K562 (cell line): ENCODE measurements around the gene RNF4. TPM values are rescaled to one million over a fixed set of nuclear protein-coding genes. Genes with fewer than 3 reads are reported as not detected.

Source experiments
- CAMTA2 ChIP-seq: fragments of 250-450 bp; sonication (Bioruptor Pico); conservative IDR thresholded peaks from 2 replicates; pipeline ENCODE4 v1.5.1; 2022
- DPF2 ChIP-seq: fragments of 450-650 bp; IDR thresholded peaks from 2 replicates; pipeline ENCODE4 v1.6.1; 2016
- E2F5 ChIP-seq: sonication (generic); formaldehyde crosslinking; IDR thresholded peaks from 2 replicates; pipeline ENCODE4 v1.8.0; 2022; ENCODE audit warnings: mild to moderate bottlenecking, missing genetic modification reagents
- HMBOX1 ChIP-seq: sonication (generic); IDR thresholded peaks from 2 replicates; pipeline ENCODE4 v1.6.1; 2016
- KDM4B ChIP-seq, 2 experiments: fragments of 450-650 bp in 1 of 2; sonication (generic) in 1 of 2; IDR thresholded peaks; 2 replicates each; pipeline ENCODE4 v1.6.1; 2016 to 2017; ENCODE audit warnings: borderline replicate concordance in 2 of 2, antibody characterized with exemption in 1 of 2, low read depth in 1 of 2, mild to moderate bottlenecking in 1 of 2
- LCOR ChIP-seq: sonication (generic); formaldehyde crosslinking; IDR thresholded peaks from 2 replicates; pipeline ENCODE4 v1.8.0; 2022; ENCODE audit warnings: mild to moderate bottlenecking, missing genetic modification reagents
- MTA1 ChIP-seq: fragments of 450-650 bp; IDR thresholded peaks from 2 replicates; pipeline ENCODE4 v1.6.1; 2017; ENCODE audit warnings: borderline replicate concordance
- MTA2 ChIP-seq: fragments of 450-650 bp; IDR thresholded peaks from 2 replicates; pipeline ENCODE4 v1.6.1; 2016; ENCODE audit warnings: low read depth
- NR1H2 ChIP-seq: sonication (generic); formaldehyde crosslinking; IDR thresholded peaks from 2 replicates; pipeline ENCODE4 v1.4.0; 2020; ENCODE audit warnings: mild to moderate bottlenecking, missing genetic modification reagents
- PML ChIP-seq: IDR thresholded peaks from 2 replicates; pipeline ENCODE4 v1.6.1; 2012; ENCODE audit warnings: low read length, inconsistent platforms
- SLC30A9 ChIP-seq: fragments of 250-450 bp; sonication (Bioruptor Pico); IDR thresholded peaks from 2 replicates; pipeline ENCODE4 v1.8.0; 2022; ENCODE audit warnings: mild to moderate bottlenecking, moderate library complexity
- SMARCE1 ChIP-seq: fragments of 450-650 bp; IDR thresholded peaks from 2 replicates; pipeline ENCODE4 v1.7.1; 2016; ENCODE audit warnings: mild to moderate bottlenecking
- ZBTB12 ChIP-seq: fragments of 250-450 bp; sonication (Bioruptor Pico); IDR thresholded peaks from 2 replicates; pipeline ENCODE4 v1.4.0; 2020
- ZBTB8A ChIP-seq: fragments of 450-650 bp; IDR thresholded peaks from 2 replicates; pipeline ENCODE4 v1.6.1; 2018; ENCODE audit warnings: mild to moderate bottlenecking, moderate library complexity; ENCODE audit not compliant: partially characterized antibody
- ZNF57 ChIP-seq: fragments of 450-650 bp; formaldehyde crosslinking; IDR thresholded peaks from 2 replicates; pipeline ENCODE4 v1.4.0; 2020; ENCODE audit warnings: mild to moderate bottlenecking, moderate library complexity
- polyA plus RNA-seq, 8 experiments: library from polyadenylated mRNA; depleted of rRNA in 4 of 8; stranded (reverse) in 5 of 8; unstranded in 3 of 8; fragments of >200 nt; fragmentation: Nextera tagmentation in 2 of 8; fragmentation: Illumina TruSeq in 1 of 8; extraction: Ambion mirVana in 2 of 8; extraction: Trizol in 1 of 8; gene quantifications; 2 replicates each; pipeline versions ENCODE4 v1.2.1 to v1.2.3, GENCODE V29; 2011 to 2014; ENCODE audit warnings: inconsistent platforms in 1 of 8, missing spikeins in 1 of 8
- total RNA-seq, 7 experiments: library from RNA; depleted of rRNA in 6 of 7; stranded (reverse); fragments of >200 nt in 6 of 7; fragmentation: Illumina TruSeq in 2 of 7; extraction: Trizol in 2 of 7; gene quantifications; 2 replicates each; pipeline versions ENCODE4 v1.2.1 to v1.2.3, GENCODE V29; 2011 to 2021; ENCODE audit warnings: low replicate concordance in 1 of 7
- TF ChIP-seq, protein P1 (sequence below): fragments of 250-450 bp; sonication (Bioruptor Pico); IDR thresholded peaks from 2 replicates; pipeline ENCODE4 v1.5.0; 2021; ENCODE audit warnings: mild to moderate bottlenecking, borderline replicate concordance
- TF ChIP-seq, protein P2 (sequence below): fragments of 200-800 bp; sonication (Bioruptor generic); IDR thresholded peaks from 2 replicates; pipeline ENCODE4 v1.6.1; 2017; ENCODE audit warnings: missing genetic modification characterization, missing compliant biosample characterization
- TF ChIP-seq, protein P3 (sequence below): fragments of 250-450 bp; sonication (Bioruptor Pico); IDR thresholded peaks from 2 replicates; pipeline ENCODE4 v1.5.0; 2021; ENCODE audit warnings: mild to moderate bottlenecking, moderate library complexity

The RNF4 gene
- total and polyA plus RNA-seq, 9 of the 15 experiments (the other 6 are each of a cell fraction or from before 2014, with no cell fraction given) = 19.2 to 59.3 (median 44.8) TPM

DNA sequence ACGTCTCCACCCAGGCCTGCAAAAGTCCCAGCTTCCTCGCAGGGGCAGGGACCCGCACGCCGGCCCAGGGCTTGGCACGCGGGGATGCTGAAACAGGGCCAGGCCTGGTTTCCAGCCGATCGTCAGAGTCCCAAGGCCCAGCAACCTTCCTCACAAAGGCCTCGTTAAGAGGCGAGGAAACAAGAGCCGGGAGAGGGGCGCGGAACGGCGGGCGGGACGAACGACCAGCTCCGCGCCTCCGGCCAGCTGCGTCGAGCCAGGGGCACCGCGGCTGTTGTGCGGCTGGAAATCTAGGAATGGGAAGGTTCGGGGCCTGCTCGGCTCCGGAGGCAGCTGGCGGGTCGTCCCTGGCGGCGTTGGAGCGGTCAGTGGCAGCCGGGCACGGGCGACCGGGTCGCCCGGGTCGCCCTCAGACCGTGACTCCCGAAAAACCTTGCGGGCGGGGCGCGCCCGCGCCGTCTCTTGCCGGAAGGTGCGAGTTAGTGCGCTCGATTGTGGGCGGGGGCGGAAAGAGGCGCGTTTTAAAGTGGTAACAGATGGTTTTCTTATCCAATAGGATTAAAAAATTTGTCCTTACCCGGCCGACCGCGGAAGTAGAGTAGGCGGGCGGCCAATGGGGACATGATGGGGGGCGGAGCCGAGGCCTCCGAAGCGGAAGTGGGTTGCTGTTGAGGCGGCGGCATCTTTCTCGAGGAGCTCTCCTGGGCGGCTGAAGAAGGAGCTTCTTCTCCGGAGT, at the start of gene RNF4 (continued):
- TF ChIP-seq ZBTB12 (CRISPR knock-in tag) = no peak
- TF ChIP-seq MTA2 = no peak
- TF ChIP-seq NR1H2 (CRISPR knock-in tag) = no peak
- no peak for TF ChIP-seq LCOR (CRISPR knock-in tag)
- no peak for TF ChIP-seq ZBTB8A
- no peak for TF ChIP-seq SLC30A9 (CRISPR knock-in tag)
- TF ChIP-seq ZNF57 = no peak
- TF ChIP-seq, protein P1, sequence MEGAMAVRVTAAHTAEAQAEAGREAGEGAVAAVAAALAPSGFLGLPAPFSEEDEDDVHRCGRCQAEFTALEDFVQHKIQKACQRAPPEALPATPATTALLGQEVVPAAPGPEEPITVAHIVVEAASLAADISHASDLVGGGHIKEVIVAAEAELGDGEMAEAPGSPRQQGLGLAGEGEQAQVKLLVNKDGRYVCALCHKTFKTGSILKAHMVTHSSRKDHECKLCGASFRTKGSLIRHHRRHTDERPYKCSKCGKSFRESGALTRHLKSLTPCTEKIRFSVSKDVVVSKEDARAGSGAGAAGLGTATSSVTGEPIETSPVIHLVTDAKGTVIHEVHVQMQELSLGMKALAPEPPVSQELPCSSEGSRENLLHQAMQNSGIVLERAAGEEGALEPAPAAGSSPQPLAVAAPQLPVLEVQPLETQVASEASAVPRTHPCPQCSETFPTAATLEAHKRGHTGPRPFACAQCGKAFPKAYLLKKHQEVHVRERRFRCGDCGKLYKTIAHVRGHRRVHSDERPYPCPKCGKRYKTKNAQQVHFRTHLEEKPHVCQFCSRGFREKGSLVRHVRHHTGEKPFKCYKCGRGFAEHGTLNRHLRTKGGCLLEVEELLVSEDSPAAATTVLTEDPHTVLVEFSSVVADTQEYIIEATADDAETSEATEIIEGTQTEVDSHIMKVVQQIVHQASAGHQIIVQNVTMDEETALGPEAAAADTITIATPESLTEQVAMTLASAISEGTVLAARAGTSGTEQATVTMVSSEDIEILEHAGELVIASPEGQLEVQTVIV (CRISPR knock-in tag) = no peak
- TF ChIP-seq KDM4B (IDR thresholded peaks at IDR 0.05; ENCODE audit: borderline replicate concordance in 2 of 2, low read depth in 1 of 2) = peak in 1 of 2 experiments; percentile 21; a peak in 1 of 4 replicates
- TF ChIP-seq, protein P2, sequence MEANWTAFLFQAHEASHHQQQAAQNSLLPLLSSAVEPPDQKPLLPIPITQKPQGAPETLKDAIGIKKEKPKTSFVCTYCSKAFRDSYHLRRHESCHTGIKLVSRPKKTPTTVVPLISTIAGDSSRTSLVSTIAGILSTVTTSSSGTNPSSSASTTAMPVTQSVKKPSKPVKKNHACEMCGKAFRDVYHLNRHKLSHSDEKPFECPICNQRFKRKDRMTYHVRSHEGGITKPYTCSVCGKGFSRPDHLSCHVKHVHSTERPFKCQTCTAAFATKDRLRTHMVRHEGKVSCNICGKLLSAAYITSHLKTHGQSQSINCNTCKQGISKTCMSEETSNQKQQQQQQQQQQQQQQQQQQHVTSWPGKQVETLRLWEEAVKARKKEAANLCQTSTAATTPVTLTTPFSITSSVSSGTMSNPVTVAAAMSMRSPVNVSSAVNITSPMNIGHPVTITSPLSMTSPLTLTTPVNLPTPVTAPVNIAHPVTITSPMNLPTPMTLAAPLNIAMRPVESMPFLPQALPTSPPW (CRISPR knock-in tag) = peak; percentile 80
- no peak for TF ChIP-seq DPF2
- no peak for TF ChIP-seq MTA1
- peak; percentile 71 for TF ChIP-seq PML
- no peak for TF ChIP-seq CAMTA2 (CRISPR knock-in tag)
- TF ChIP-seq SMARCE1 = no peak
- TF ChIP-seq, protein P3, sequence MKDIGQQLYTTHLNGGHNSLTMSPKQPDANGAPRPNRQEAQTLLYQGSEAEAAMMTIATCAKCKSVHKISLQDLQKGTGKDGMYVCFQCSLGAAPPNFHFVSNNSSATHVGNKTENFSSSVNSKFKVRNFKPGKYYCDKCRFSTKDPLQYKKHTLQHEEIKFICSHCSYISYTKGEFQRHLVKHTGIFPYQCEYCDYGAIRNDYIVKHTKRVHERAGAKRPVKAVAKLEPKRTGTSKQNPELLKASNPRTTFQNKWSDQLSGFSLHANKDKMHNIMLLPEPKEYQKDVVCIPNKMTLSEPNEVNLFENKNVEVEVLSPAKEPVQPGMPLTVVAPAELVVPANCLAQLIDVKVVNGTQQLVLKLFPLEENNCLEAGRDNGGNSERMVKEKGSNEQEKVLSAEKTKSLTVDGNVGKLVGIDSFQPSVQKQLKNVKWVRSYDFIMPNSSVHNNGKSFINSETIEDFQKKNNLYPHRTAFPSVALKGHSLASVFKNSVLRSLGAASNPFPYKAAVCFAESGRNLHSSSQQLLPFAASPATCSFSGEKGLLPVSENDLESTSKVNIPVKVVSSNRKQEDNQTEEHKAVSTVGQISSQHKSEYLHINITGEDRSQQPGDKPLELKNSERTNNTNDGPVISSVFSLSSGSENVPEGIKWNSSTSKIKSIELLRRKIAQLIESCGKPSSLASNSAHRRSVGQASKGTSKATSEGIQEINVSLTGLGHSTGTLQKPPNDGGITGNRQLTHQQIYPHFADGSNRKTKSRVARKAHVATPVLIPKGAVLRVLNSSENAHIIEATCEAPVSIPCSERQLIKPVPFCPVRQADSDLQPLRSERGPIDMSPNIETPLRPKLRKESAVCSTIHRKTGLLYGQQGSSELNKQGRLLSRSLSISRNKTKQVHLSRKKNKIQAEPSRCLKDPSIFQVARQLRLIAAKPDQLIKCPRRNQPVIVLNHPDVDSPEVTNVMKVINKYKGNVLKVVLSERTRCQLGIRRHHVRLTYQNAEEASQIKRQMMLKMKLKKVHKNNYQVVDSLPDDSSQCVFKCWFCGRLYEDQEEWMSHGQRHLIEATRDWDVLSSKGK (CRISPR knock-in tag) = no peak
- no peak for TF ChIP-seq HMBOX1
- peak; percentile 69; the same call in 1 of the 2 replicates for TF ChIP-seq E2F5 (CRISPR knock-in tag)
